ENCODE measurements around the gene MPND.
A peak's percentile ranks its signal among the peaks of the same experiment; 100 is the strongest.
"Not testable (repeated sequence)": the region's sequence is repeated elsewhere in the genome, so short reads cannot be mapped to it uniquely, and the experiment has no call there.

The MPND gene

GRCh38 chr19:4322942-4323665 is 20.3 kb upstream of the MPND start:
- no peak for DNase-seq

- DNase-seq: no peak
Measured at GRCh38 chr19:4323692-4324091, 19.7 kb upstream of the MPND start.

DNA sequence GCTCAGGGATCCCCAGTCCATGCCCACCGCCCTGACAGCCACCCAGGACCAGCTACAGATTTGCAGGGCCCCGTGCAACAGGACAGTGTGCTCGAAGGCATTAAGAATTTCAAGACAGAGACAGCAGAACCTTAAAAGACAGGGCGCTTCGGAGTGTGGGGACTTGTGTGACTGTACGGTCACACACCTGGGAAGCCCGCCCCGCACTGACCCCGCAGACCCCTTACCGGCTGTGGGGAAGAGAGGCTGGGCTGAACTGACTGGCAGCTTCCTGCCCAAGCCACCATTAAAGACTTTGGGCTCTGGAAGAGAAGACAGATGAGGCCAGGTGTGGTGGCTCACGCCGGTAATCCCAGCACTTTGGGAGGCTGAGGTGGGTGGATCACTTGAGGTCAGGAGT is 19.1 kb upstream of the MPND start:
- DNase-seq: no peak

GRCh38 chr19:4326215-4326836 is 17.0 kb upstream of the MPND start:
- no peak for DNase-seq

DNA sequence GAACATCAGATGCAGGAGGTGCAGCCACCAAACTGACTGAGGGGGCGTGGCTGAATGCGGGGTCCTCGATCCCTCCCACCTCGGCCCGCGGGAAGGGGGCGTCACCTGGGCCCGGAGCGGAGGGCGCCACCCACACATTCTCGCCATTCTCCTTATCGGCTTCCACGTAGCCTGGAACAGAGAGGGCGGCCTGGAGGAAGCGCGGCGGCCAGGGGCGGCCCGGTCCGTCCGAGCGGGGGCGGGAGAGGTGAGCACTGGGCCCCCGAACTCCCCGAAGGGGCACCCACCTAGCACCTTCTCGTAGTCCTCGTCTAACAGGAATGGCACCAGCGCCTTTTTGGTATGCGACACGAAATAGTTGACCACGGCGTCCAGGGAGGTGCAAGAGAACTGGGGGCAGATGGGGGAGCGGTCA is 16.5 kb upstream of the MPND start:
- DNase-seq: no peak

DNA sequence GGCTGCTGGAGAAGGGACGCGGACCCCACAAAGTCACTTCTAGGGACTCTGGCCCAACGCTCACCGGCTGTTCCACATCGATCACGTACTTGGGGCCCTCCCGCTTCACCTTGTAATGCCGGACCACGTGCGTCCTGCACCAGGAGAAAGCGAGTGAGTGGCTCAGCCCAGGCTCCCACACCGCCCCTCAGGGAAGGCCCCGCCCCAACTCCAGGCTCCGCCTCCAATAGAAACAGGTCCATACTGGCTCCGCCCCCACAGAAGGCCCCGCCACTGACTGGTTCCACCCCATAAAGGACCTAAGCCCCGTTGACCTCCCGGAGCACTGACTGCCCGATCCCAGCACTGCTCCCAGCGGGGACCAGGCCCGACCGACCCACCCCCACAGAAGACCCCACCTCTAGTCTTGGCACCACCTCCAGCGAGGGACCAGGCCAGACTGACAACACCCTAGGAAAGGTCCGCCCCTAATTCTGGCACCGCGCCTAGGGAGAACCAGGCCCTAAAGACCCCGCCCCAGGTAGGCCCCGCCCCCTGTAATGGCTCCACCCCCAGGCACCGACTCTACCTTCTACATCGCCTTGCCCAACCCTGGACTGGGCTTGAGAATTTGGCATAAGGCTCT is 16.0 kb upstream of the MPND start:
- DNase-seq: peak; percentile 74

DNA sequence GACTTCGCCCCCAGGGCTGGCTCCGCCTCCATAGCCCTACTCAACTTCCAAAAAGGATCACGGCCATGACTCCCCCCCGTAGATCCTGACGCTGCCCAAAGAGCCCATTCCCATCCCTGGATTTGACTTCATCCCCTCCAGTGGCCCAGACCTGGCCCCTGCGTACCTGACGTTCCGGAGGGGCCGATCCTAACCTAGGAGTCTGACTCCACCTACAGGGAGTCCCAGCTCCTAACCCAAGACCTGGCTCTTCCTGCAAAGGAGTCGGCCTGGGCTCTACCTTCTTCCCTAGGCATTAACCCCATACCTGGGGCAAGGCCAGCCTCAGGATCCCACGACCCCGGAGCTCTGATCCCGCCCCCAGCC is 15.5 kb upstream of the MPND start:
- DNase-seq: no peak

GRCh38 chr19:4328243-4328990 is 14.9 kb upstream of the MPND start:
- DNase-seq: peak; percentile 99

DNA sequence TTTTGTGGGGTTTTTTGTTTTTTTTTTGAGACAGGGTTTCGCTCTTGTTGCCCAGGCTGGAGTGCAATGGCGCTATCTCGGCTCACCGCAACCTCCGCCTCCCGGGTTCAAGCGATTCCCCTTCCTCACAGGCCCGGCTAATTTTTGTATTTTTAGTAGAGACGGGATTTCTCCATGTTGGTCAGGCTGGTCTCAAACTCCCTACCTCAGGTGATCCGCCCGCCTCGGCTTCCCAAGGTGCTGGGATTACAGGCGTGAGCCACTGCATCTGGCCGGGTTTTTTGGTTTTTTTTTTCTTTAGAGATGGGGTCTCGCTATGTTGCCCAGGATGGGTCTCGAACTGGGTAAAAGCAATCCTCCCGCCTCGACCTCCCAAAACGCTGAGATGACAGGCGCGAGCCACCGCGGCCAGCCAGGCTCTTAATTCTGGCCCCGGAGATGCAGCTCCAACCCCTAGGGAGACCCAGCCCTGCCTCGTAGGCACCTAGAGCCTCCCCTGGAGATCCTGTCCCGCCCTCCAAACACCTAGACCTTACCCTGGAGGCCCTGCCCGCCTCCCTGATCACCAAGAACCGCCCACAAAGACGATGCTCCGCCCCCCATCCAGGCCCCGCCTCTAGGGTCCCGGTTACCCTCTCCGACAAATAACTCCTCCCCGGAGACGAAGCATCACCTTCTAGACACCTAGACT is 14.2 kb upstream of the MPND start:
- peak; percentile 61 for DNase-seq

- DNase-seq: no peak
Measured at GRCh38 chr19:4329858-4330257, 13.5 kb upstream of the MPND start.

DNA sequence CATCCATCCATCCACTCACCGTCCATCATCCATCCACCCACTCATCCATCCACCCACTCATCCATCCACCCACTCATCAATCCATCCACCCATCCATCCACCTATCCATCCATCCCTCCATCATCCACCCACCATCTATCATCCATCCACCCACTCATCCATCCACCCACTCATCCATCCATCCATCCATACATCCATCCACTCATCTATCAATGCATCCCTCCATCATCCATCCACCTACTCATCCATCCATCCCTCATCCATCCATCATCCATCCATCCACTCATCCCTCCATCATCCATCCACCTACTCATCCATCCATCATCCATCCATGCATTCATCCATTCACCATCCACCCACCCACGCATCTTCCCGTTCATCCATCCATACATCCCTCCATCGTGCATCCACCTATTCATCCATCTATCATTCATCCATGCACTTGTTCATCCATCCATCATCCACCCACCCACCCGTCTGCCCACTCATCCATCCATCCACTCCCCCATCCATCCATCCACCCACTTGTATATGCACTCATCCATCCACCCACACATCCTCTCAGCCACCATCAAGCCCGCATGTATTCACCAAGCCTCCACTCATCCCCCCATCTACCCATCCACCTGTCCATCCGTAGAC is 8.3 kb upstream of the MPND start:
- DNase-seq: no peak

DNA sequence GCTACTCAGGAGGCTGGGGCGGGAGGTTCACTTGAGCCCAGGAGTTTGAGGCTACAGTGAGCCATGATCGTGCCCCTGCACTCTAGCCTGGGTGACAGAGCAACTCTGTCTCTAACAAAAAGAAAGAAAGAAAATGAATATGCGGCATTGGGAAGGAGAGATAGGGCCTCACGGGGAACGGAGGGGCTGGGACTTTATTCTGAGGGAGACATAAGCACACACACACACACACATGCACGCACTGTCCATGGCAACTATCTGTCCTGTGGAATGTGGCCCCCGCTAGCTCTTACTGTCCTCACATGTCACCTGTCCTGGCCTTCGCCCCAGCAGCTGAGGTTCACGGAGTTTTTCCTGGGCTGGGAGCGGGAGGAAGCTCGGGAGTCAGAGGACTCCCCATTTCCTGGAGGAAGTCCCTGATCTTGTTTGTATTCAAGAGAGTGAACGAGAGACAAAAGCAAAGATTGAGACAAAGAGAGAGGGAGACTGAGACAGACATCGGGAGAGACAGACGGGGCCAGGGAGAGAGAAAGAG is 5.4 kb upstream of the MPND start:
- DNase-seq: no peak

DNA sequence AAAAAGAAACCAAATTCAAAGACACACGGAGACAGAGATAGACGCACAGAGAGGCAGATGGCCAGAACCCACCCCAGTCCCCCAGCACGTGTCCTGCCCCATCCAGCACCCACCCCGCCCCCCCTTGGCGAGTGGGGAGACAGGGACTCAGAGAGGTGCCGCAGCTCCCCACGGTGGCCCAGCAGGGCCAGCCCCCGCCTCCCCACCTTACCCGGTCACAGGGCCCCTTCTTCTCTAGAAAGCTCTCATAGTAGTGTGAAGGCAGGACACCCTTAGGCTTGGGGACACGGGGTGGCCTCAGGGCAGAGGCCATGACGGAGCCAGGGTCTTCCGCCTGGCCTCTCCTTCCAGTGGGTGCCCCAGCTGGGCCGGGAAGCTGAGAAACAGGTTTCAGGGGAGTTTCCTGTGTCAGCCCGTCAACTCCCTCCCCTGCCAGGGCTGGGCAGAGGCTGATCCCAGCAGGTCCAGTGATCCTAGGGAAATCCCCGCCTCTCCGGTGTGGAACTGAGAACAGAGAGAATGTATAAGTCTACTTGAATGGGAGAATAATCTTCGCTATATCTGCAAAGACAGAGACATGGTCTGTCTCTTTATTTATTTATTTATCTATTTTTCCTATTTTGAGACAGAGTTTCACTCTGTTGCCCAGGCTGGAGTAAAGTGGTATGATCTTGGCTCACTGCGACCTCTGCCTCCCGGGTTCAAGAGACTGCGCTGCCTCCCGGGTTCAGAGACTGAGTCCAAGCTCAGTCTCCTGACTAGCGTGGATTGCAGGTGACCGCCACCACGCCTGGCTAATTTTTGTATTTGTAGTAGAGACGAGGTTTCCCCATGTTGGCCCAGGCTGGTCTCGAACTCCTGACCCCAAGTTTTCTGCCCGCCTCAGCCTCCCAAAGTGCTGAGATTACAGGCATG is 4.7 kb upstream of the MPND start, which contains the start of gene STAP2:
STAP2 (minus strand) TSS at position 387 of the 915 bp plus-strand sequence; CDS start at position 313, 74 bp downstream.
- no peak for DNase-seq

GRCh38 chr19:4342314-4342614 is 1.1 kb upstream of the MPND start:
- no peak for DNase-seq

DNA sequence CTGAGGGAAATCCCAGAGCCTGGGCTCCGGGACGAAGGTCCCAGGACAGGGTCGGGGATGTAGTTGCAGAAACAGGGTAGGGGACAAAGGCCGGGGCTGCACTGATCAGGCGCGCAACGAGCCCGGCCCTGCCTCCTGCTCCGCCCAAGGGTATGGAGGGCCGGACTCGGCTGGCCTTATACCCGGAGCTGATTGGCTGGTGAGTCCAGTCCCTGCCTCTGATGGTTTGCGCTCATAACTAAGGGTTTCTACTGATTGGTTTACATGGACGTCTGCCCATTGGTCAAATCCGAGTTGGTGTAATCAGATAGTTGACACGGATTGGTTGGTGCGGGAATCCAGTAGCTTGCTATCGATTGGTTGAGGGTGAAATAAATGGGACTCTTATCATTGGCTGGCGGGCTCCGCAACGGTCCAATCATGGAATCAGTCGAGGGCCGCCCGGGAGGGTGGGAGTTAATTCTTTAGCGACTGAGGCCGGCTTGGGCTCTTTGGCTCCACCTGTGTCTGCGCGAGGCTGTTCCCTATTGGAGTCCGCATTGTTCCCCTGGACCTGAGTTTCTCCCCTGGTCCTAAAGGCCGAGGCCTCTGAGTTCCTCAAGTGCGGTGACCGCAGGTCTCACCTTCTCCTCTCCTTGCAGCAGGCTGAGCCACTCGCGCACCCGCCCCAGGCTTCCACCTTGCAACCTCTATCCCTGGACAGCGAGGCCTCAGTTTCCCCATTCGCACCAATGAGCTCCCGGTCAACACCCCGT is 570 bp upstream of the MPND start:
- peak; percentile 82 for DNase-seq

- DNase-seq: no peak
Measured at GRCh38 chr19:4345342-4346019, 2.1 kb downstream of the MPND start.

GRCh38 chr19:4346020-4346383 is 2.6 kb downstream of the MPND start:
- DNase-seq: no peak

DNA sequence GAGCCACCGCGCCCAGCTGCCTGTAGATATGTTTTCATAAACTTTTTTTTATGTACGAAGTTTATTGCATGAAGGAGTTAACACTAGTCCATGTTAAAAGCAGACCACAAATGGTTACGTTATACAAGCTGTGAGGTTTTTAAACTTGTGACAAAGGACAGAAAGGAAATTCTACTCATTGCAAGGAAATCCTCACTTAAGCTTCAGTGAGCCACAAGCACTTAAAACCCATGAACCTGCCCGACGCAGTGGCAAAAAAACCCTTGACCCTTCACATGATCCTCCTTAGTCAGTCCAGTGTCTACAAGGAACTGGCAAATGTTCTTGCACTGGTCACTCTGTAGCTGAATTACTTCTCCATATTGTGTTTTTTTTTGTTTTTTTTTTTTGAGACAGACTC is 4.2 kb downstream of the MPND start:
- DNase-seq: no peak

DNA sequence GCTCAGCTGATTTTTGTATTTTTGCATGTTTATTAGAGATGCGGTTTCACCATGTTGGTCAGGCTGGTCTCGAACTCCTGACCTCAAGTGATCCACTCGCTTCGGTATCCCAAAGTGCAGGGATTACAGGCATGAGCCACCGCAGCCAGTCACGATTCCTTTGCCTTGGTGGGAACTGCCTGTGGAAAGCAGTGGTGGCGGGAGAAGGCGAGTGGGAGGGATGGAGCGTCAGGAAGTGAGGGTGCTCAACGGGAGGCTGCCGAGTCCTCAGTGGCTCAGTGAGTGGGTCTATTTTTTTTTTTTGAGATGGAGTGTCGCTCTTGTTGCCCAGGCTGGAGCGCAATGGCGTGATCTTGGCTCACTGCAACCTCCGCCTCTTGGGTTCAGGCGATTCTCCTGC is 5.9 kb downstream of the MPND start:
- DNase-seq: not testable (repeated sequence)

GRCh38 chr19:4350111-4350510 is 6.7 kb downstream of the MPND start:
- no peak for DNase-seq

All from stimulated activated CD4-positive, alpha-beta T cell treated with anti-CD3 and anti-CD28 coated beads, Interleukin-12 subunit alpha, Interleukin-12 subunit beta, amount 100 ng/mL, for 4 hours (primary cell).